SK-N-SH treated with all-trans-retinoic acid at 6 μM for 48 hours (cell line): Measurements from ENCODE around the gene LRCOL1.

Experiments used
- TF ChIP-seq, protein P1 (sequence below): fragments of 250-450 bp; sonication (Bioruptor Pico); IDR thresholded peaks from 2 replicates; pipeline ENCODE4 v1.8.0; 2020; ENCODE audit warnings: mild to moderate bottlenecking, moderate library complexity, borderline replicate concordance
- TF ChIP-seq, protein P2 (sequence below): fragments of 250-450 bp; sonication (Bioruptor Pico); IDR thresholded peaks from 2 replicates; pipeline ENCODE4 v1.5.1; 2021; ENCODE audit warnings: mild to moderate bottlenecking, moderate library complexity

- TF ChIP-seq, protein P1, sequence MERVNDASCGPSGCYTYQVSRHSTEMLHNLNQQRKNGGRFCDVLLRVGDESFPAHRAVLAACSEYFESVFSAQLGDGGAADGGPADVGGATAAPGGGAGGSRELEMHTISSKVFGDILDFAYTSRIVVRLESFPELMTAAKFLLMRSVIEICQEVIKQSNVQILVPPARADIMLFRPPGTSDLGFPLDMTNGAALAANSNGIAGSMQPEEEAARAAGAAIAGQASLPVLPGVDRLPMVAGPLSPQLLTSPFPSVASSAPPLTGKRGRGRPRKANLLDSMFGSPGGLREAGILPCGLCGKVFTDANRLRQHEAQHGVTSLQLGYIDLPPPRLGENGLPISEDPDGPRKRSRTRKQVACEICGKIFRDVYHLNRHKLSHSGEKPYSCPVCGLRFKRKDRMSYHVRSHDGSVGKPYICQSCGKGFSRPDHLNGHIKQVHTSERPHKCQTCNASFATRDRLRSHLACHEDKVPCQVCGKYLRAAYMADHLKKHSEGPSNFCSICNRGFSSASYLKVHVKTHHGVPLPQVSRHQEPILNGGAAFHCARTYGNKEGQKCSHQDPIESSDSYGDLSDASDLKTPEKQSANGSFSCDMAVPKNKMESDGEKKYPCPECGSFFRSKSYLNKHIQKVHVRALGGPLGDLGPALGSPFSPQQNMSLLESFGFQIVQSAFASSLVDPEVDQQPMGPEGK (CRISPR knock-in tag): no peak
- TF ChIP-seq, protein P2, sequence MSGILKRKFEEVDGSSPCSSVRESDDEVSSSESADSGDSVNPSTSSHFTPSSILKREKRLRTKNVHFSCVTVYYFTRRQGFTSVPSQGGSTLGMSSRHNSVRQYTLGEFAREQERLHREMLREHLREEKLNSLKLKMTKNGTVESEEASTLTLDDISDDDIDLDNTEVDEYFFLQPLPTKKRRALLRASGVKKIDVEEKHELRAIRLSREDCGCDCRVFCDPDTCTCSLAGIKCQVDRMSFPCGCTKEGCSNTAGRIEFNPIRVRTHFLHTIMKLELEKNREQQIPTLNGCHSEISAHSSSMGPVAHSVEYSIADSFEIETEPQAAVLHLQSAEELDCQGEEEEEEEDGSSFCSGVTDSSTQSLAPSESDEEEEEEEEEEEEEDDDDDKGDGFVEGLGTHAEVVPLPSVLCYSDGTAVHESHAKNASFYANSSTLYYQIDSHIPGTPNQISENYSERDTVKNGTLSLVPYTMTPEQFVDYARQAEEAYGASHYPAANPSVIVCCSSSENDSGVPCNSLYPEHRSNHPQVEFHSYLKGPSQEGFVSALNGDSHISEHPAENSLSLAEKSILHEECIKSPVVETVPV (CRISPR knock-in tag): no peak
Observed at GRCh38 chr12:132606927-132607326, 3.5 kb downstream of the LRCOL1 start.
